Small intestine (tissue), 7 donors: ENCODE measurements around the gene SEMA3C. TPM values are rescaled to one million over a fixed set of nuclear protein-coding genes. Genes with fewer than 3 reads are reported as not detected.
A peak's percentile ranks its signal among the peaks of the same experiment; 100 is the strongest.

Source experiments
- DNase-seq, 2 donors: peaks; one replicate each; pipeline versions ENCODE4 v3.0.0 to v3.0.0-alpha.2; 2013
- FAIRE-seq: peaks from 2 replicates; lab custom pipeline; 2012; peaks lifted over from hg19 to GRCh38; lab: Jason Lieb, UNC
- H3K27ac ChIP-seq, 3 donors: one replicate each; pipeline ENCODE4 v1.5.1; 2013; ENCODE audit warnings: low read length in 2 of 3, mild to moderate bottlenecking in 2 of 3, control low read depth in 1 of 3, inconsistent platforms in 1 of 3, low read depth in 1 of 3, moderate library complexity in 1 of 3
- H3K27me3 ChIP-seq, 3 donors: one replicate each; pipeline ENCODE4 v1.6.1; 2013; ENCODE audit warnings: low read length in 3 of 3, inconsistent platforms in 1 of 3; ENCODE audit not compliant: control insufficient read depth in 3 of 3, insufficient read depth in 3 of 3
- H3K36me3 ChIP-seq, 3 donors: one replicate each; pipeline ENCODE4 v1.6.1; 2013; ENCODE audit warnings: low read length in 3 of 3, inconsistent platforms in 1 of 3, low read depth in 1 of 3, mild to moderate bottlenecking in 1 of 3, moderate library complexity in 1 of 3; ENCODE audit not compliant: control insufficient read depth in 3 of 3, insufficient read depth in 2 of 3
- H3K4me1 ChIP-seq, 3 donors: one replicate each; pipeline ENCODE4 v1.6.1; 2013; ENCODE audit warnings: low read length in 2 of 3, inconsistent platforms in 1 of 3, low read depth in 1 of 3, mild to moderate bottlenecking in 1 of 3, moderate library complexity in 1 of 3; ENCODE audit not compliant: control insufficient read depth in 3 of 3, insufficient read depth in 2 of 3
- H3K4me3 ChIP-seq, 3 donors: one replicate each; pipeline ENCODE4 v1.5.1; 2013; ENCODE audit warnings: low read length in 3 of 3, control low read depth in 1 of 3, inconsistent platforms in 1 of 3, low read depth in 1 of 3, mild to moderate bottlenecking in 1 of 3, moderate library complexity in 1 of 3
- H3K9me3 ChIP-seq, 2 donors: one replicate each; pipeline ENCODE4 v1.6.1; 2013; ENCODE audit warnings: low read depth in 1 of 2, low read length in 1 of 2; ENCODE audit not compliant: control insufficient read depth in 2 of 2, insufficient read depth in 1 of 2
- WGBS, 3 donors: extraction: QIAGEN DNeasy Blood & Tissue Kit; methylation state at CpG; one replicate each; pipeline ENCODE4 v1.1.7; 2013; 5-methylcytosine and 5-hydroxymethylcytosine counted together
- polyA plus RNA-seq, 4 donors: library from polyadenylated mRNA; stranded (reverse) in 3 of 4; unstranded in 1 of 4; fragments of 200-250 nt in 3 of 4; fragments of 120-200 nt in 1 of 4; gene quantifications; one replicate each; pipeline versions ENCODE4 v1.2.1 to v1.2.3, GENCODE V29; 2013
- donor health status: healthy with polysubstance abuse.
- donor health status: control.
- donor health status: control.
- donor health status: Bipolar disorder and iron deficiency.
- donor health status: healthy.

SEMA3C gene
- polyA plus RNA-seq, 4 donors: 1.4 to 70.8 (median 7.6) TPM

DNA sequence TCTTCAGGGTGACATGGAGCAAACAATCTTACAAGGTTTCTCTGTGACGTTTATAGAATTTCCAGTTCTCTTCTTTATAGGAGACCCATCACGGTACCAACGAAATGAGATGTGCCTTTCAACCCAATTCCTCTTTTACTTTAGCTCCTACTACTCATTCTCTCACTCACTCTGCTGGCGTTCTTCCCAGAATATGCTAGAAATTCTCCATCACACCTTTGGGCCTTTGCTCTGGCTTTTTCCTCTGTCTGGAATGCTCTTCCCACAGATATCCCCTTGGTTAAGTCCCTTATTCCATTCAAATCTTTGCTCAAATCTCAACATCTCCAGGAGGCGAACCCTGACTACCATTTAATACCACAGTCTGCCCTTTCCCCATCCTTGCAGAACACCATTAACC, 39.0 kb downstream of the SEMA3C start:
- Histone ChIP-seq H3K4me1 (peaks cover 2 to 10% (median 4%) of the 10 kb centered on the region in 3 donors), H3K9me3 (no peaks in the 10 kb centered on the region), H3K27ac (no peak overlapping the region), H3K4me3 (no peak overlapping the region), H3K36me3 (peaks cover 0 to 4% (median 0%) of the 10 kb centered on the region in 3 donors), H3K27me3 (no peaks in the 10 kb centered on the region)
- 88 to 95% (median 90%) methylated on average over 5 of the region's 5 CpGs for WGBS, 3 donors
- no peak for FAIRE-seq
- no peak for DNase-seq

- WGBS, 3 donors: 50 to 56% (median 51%) methylated on average over 5 of the region's 5 CpGs
- DNase-seq (peak; percentile 35 to 62), FAIRE-seq (no peak)
- Histone ChIP-seq H3K36me3 (peaks cover 0 to 4% (median 0%) of the 10 kb centered on the region in 3 donors), H3K4me3 (no peak overlapping the region), H3K27me3 (no peaks in the 10 kb centered on the region), H3K27ac (peak overlapping the region in 1 of 3 donors; percentile 2), H3K9me3 (no peaks in the 10 kb centered on the region), H3K4me1 (peaks cover 0 to 16% (median 4%) of the 10 kb centered on the region in 3 donors)
Measured at GRCh38 chr7:80876894-80877414, 41.9 kb downstream of the SEMA3C start.

GRCh38 chr7:80875537-80876120, 43.2 kb downstream of the SEMA3C start:
- no peaks in the 10 kb centered on the region for H3K9me3 ChIP-seq
- no peak overlapping the region for H3K27ac ChIP-seq
- no peak overlapping the region for H3K4me3 ChIP-seq
- WGBS, 3 donors: 82 to 90% (median 85%) methylated on average over 9 of the region's 9 CpGs
- no peaks in the 10 kb centered on the region for H3K27me3 ChIP-seq
- H3K36me3 ChIP-seq: peaks cover 0 to 3% (median 0%) of the 10 kb centered on the region in 3 donors
- no peak for DNase-seq
- no peak for FAIRE-seq
- H3K4me1 ChIP-seq: peaks cover 0 to 25% (median 4%) of the 10 kb centered on the region in 3 donors

DNA sequence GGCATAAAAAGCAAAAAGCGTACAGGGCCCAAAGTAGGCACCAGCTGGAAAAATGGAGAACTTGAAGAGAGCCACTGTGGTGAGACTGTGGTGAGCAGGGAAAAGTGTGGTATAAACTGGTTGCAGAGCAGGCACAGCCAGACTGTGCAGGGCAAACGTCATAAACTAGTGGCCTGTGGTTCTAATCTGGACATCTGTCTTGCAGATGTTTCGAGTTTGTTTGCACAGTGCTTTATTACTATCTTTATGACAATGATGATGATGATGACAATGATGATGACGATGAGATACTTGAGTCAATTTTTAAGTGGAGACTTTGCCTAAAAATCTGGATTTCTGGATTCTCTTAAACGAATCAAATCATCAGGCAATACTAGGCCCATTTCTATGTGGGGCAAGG, 45.7 kb downstream of the SEMA3C start:
- Histone ChIP-seq H3K9me3 (no peaks in the 10 kb centered on the region), H3K27ac (peak overlapping the region in 1 of 3 donors; percentile 2), H3K27me3 (no peaks in the 10 kb centered on the region), H3K36me3 (no peaks in the 10 kb centered on the region), H3K4me3 (no peak overlapping the region), H3K4me1 (peaks cover 0 to 41% (median 4%) of the 10 kb centered on the region in 3 donors)
- DNase-seq (peak in 1 of 2 donors; percentile 19), FAIRE-seq (no peak)
- WGBS, 3 donors: 65 to 75% (median 68%) methylated on average over 5 of the region's 5 CpGs

- DNase-seq: no peak
- Histone ChIP-seq H3K27me3 (no peaks in the 10 kb centered on the region), H3K9me3 (no peaks in the 10 kb centered on the region), H3K4me1 (peaks cover 0 to 36% (median 2%) of the 10 kb centered on the region in 3 donors), H3K36me3 (no peaks in the 10 kb centered on the region), H3K27ac (no peak overlapping the region), H3K4me3 (no peak overlapping the region)
- FAIRE-seq: no peak
- 63 to 71% (median 65%) methylated on average over 2 of the region's 2 CpGs for WGBS, 3 donors
Measured at GRCh38 chr7:80871228-80871627, 47.6 kb downstream of the SEMA3C start.

DNA sequence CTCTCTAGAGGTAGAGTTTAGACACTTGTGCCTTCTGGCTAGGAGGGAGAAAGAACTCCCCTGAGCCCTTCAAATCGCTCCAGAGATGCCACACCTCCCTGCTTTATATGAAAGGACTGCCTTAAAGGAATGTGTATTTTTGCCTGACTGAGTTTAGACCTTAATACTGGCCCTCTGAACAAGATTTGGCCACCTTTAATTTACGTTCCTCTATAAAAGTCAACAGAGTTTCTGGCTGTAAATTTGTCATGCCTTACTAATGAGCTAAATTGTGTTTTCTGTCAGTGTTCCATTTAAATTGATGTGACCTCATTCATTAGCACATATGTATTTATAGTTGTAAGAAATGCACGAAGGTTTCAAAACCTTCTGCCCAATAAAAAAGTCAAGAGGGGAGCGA, 48.0 kb downstream of the SEMA3C start:
- Histone ChIP-seq H3K4me1 (peaks cover 0 to 36% (median 2%) of the 10 kb centered on the region in 3 donors), H3K9me3 (no peaks in the 10 kb centered on the region), H3K4me3 (no peak overlapping the region), H3K27ac (peak overlapping the region in 1 of 3 donors; percentile 93), H3K36me3 (no peaks in the 10 kb centered on the region), H3K27me3 (no peaks in the 10 kb centered on the region)
- FAIRE-seq (no peak), DNase-seq (peak in 1 of 2 donors; percentile 21)
- 32 to 50% (median 39%) methylated on average over 4 of the region's 4 CpGs for WGBS, 3 donors

GRCh38 chr7:80869821-80870751, 48.8 kb downstream of the SEMA3C start:
- Histone ChIP-seq H3K9me3 (no peaks in the 10 kb centered on the region), H3K36me3 (no peaks in the 10 kb centered on the region), H3K27me3 (no peaks in the 10 kb centered on the region), H3K4me3 (no peak overlapping the region), H3K4me1 (peaks cover 0 to 36% (median 2%) of the 10 kb centered on the region in 3 donors), H3K27ac (peak overlapping the region in 2 of 3 donors; percentile 82 to 93)
- 74 to 84% (median 76%) methylated on average over 6 of the region's 6 CpGs for WGBS, 3 donors
- FAIRE-seq (no peak), DNase-seq (peak; percentile 90 to 92)

GRCh38 chr7:80869106-80869784, 49.6 kb downstream of the SEMA3C start:
- no peak for FAIRE-seq
- H3K27ac ChIP-seq: peak overlapping the region in 2 of 3 donors; percentile 82 to 93
- WGBS, 3 donors: 41 to 63% (median 47%) methylated on average over 4 of the region's 4 CpGs
- H3K9me3 ChIP-seq: no peaks in the 10 kb centered on the region
- H3K36me3 ChIP-seq: no peaks in the 10 kb centered on the region
- H3K27me3 ChIP-seq: no peaks in the 10 kb centered on the region
- peaks cover 0 to 36% (median 2%) of the 10 kb centered on the region in 3 donors for H3K4me1 ChIP-seq
- H3K4me3 ChIP-seq: no peak overlapping the region
- DNase-seq: no peak
